Measurements from ENCODE around the gene HEXIM1. TPM values are rescaled to one million over a fixed set of nuclear protein-coding genes. Genes with fewer than 3 reads are reported as not detected.
A peak's percentile ranks its signal among the peaks of the same experiment; 100 is the strongest.

HEXIM1 gene
- total RNA-seq, 1 donor from 2014 or later = 67.9 TPM

- DNase-seq (ENCODE audit: low spot score) = peak; percentile 76
- Mint-ChIP-seq H3K9me3 (no peaks in the 10 kb centered on the region), H3K4me1 (ENCODE audit: low read depth) (peaks cover 26% of the 10 kb centered on the region), H3K27ac (peak overlapping the region; percentile 98), H3K27me3 (ENCODE audit: insufficient read depth) (no peaks in the 10 kb centered on the region), H3K36me3 (ENCODE audit: low read depth) (peaks cover 17% of the 10 kb centered on the region), H3K4me3 (peak overlapping the region; percentile 96)
- intact Hi-C loops (cut with micrococcal nuclease) = loop anchor here (1.0 to 2.0 kb wide), 8 partner anchors 12 to 458 kb away; partner anchors contain the start of genes ACBD4, CCDC43, HEXIM2 and MAP3K14
Measured at GRCh38 chr17:45147581-45148182, 593 bp upstream of the HEXIM1 start.

GRCh38 chr17:45149037-45149668 is 878 bp downstream of the HEXIM1 start:
- peak; percentile 73 for DNase-seq (ENCODE audit: low spot score)
- H3K27ac Mint-ChIP-seq = peak overlapping the region; percentile 98
- intact Hi-C loops (cut with micrococcal nuclease) = loop anchor here (2.0 kb wide), 1 partner anchor 50 kb away; no protein-coding TSS in a partner anchor
- peaks cover 17% of the 10 kb centered on the region for H3K36me3 Mint-ChIP-seq (ENCODE audit: low read depth)
- H3K27me3 Mint-ChIP-seq (ENCODE audit: insufficient read depth) = no peaks in the 10 kb centered on the region
- peak overlapping the region; percentile 96 for H3K4me3 Mint-ChIP-seq
- H3K9me3 Mint-ChIP-seq = no peaks in the 10 kb centered on the region
- H3K4me1 Mint-ChIP-seq (ENCODE audit: low read depth) = peaks cover 26% of the 10 kb centered on the region

- H3K27ac Mint-ChIP-seq = peak overlapping the region; percentile 98
- no peaks in the 10 kb centered on the region for H3K9me3 Mint-ChIP-seq
- no peaks in the 10 kb centered on the region for H3K27me3 Mint-ChIP-seq (ENCODE audit: insufficient read depth)
- intact Hi-C loops (cut with micrococcal nuclease) = loop anchor here (1.0 to 2.0 kb wide), 2 partner anchors 23 to 49 kb away; no protein-coding TSS in a partner anchor
- H3K36me3 Mint-ChIP-seq (ENCODE audit: low read depth) = peaks cover 17% of the 10 kb centered on the region
- peaks cover 26% of the 10 kb centered on the region for H3K4me1 Mint-ChIP-seq (ENCODE audit: low read depth)
- H3K4me3 Mint-ChIP-seq = peak overlapping the region; percentile 96
- DNase-seq (ENCODE audit: low spot score) = peak; percentile 28
Measured at GRCh38 chr17:45149669-45150664, 1.7 kb downstream of the HEXIM1 start.

- intact Hi-C loops (cut with micrococcal nuclease) = loop anchor here (1.0 kb wide), 1 partner anchor 22 kb away; no protein-coding TSS in a partner anchor
- Mint-ChIP-seq H3K4me3 (peak overlapping the region; percentile 96), H3K27me3 (ENCODE audit: insufficient read depth) (no peaks in the 10 kb centered on the region), H3K4me1 (ENCODE audit: low read depth) (peaks cover 28% of the 10 kb centered on the region), H3K27ac (peak overlapping the region; percentile 67), H3K36me3 (ENCODE audit: low read depth) (peaks cover 17% of the 10 kb centered on the region), H3K9me3 (no peaks in the 10 kb centered on the region)
- no peak for DNase-seq (ENCODE audit: low spot score)
Measured at GRCh38 chr17:45150911-45151809, 2.9 kb downstream of the HEXIM1 start.

- no peak overlapping the region for H3K4me3 Mint-ChIP-seq
- H3K27ac Mint-ChIP-seq = no peak overlapping the region
- H3K9me3 Mint-ChIP-seq = no peaks in the 10 kb centered on the region
- H3K27me3 Mint-ChIP-seq (ENCODE audit: insufficient read depth) = no peaks in the 10 kb centered on the region
- DNase-seq (ENCODE audit: low spot score) = no peak
- intact Hi-C loops (cut with micrococcal nuclease) = no loop called here
- peaks cover 19% of the 10 kb centered on the region for H3K36me3 Mint-ChIP-seq (ENCODE audit: low read depth)
- H3K4me1 Mint-ChIP-seq (ENCODE audit: low read depth) = peaks cover 32% of the 10 kb centered on the region
Measured at GRCh38 chr17:45155029-45155428, 6.8 kb downstream of the HEXIM1 start.

GRCh38 chr17:45155483-45155882 is 7.2 kb downstream of the HEXIM1 start:
- no peak overlapping the region for H3K4me3 Mint-ChIP-seq
- no peaks in the 10 kb centered on the region for H3K9me3 Mint-ChIP-seq
- H3K4me1 Mint-ChIP-seq (ENCODE audit: low read depth) = peaks cover 36% of the 10 kb centered on the region
- H3K27me3 Mint-ChIP-seq (ENCODE audit: insufficient read depth) = no peaks in the 10 kb centered on the region
- no peak for DNase-seq (ENCODE audit: low spot score)
- H3K36me3 Mint-ChIP-seq (ENCODE audit: low read depth) = peaks cover 16% of the 10 kb centered on the region
- no peak overlapping the region for H3K27ac Mint-ChIP-seq
- intact Hi-C loops (cut with micrococcal nuclease) = no loop called here

- H3K27me3 Mint-ChIP-seq (ENCODE audit: insufficient read depth) = no peaks in the 10 kb centered on the region
- intact Hi-C loops (cut with micrococcal nuclease) = no loop called here
- H3K27ac Mint-ChIP-seq = no peak overlapping the region
- DNase-seq (ENCODE audit: low spot score) = no peak
- no peaks in the 10 kb centered on the region for H3K9me3 Mint-ChIP-seq
- H3K4me3 Mint-ChIP-seq = no peak overlapping the region
- peaks cover 30% of the 10 kb centered on the region for H3K4me1 Mint-ChIP-seq (ENCODE audit: low read depth)
- H3K36me3 Mint-ChIP-seq (ENCODE audit: low read depth) = peaks cover 12% of the 10 kb centered on the region
Measured at GRCh38 chr17:45156242-45156641, 8.0 kb downstream of the HEXIM1 start.

GRCh38 chr17:45160447-45161287 is 12.4 kb downstream of the HEXIM1 start:
- intact Hi-C loops (cut with micrococcal nuclease) = loop anchor here (1.0 kb wide), 9 partner anchors 8 to 157 kb away; partner anchors contain the start of genes ACBD4, DCAKD, HEXIM1 and MAP3K14
- Mint-ChIP-seq H3K4me3 (peak overlapping the region; percentile 98), H3K27me3 (ENCODE audit: insufficient read depth) (no peaks in the 10 kb centered on the region)

GRCh38 chr17:45161288-45162024 is 13.2 kb downstream of the HEXIM1 start, which contains the start of gene HEXIM2:
Gene HEXIM2, plus strand, starts transcription at chr17:45161875. Its CDS starts 919 bp downstream, at chr17:45162794.
- Mint-ChIP-seq H3K27me3 (ENCODE audit: insufficient read depth) (no peaks in the 10 kb centered on the region), H3K4me1 (ENCODE audit: low read depth) (peaks cover 30% of the 10 kb centered on the region), H3K4me3 (peak within 1 kb of the TSS; percentile 98), H3K27ac (peak within 1 kb of the TSS; percentile 98), H3K9me3 (no peaks in the 10 kb centered on the region), H3K36me3 (ENCODE audit: low read depth) (peaks cover 14% of the 10 kb centered on the region)
- intact Hi-C loops (cut with micrococcal nuclease) = loop anchor here (1.0 kb wide), 9 partner anchors 9 to 156 kb away; partner anchors contain the start of genes ACBD4, DCAKD, HEXIM1 and MAP3K14
- DNase-seq (ENCODE audit: low spot score) = peak; percentile 98

More at GRCh38 chr17:45160447-45161287, 12.4 kb downstream of the HEXIM1 start:
- H3K9me3 Mint-ChIP-seq = no peaks in the 10 kb centered on the region
- peaks cover 35% of the 10 kb centered on the region for H3K4me1 Mint-ChIP-seq (ENCODE audit: low read depth)
- H3K27ac Mint-ChIP-seq = peak overlapping the region; percentile 98
- peak; percentile 54 for DNase-seq (ENCODE audit: low spot score)
- H3K36me3 Mint-ChIP-seq (ENCODE audit: low read depth) = peaks cover 15% of the 10 kb centered on the region

GRCh38 chr17:45162025-45162687 is 13.9 kb downstream of the HEXIM1 start:
- H3K27me3 Mint-ChIP-seq (ENCODE audit: insufficient read depth) = no peaks in the 10 kb centered on the region
- H3K27ac Mint-ChIP-seq = peak overlapping the region; percentile 93
- H3K4me3 Mint-ChIP-seq = peak overlapping the region; percentile 98
- H3K36me3 Mint-ChIP-seq (ENCODE audit: low read depth) = peaks cover 14% of the 10 kb centered on the region
- intact Hi-C loops (cut with micrococcal nuclease) = no loop called here
- no peak for DNase-seq (ENCODE audit: low spot score)
- H3K4me1 Mint-ChIP-seq (ENCODE audit: low read depth) = peaks cover 30% of the 10 kb centered on the region
- H3K9me3 Mint-ChIP-seq = no peaks in the 10 kb centered on the region
